ENCODE measurements around the gene ATG16L2. TPM values are rescaled to one million over a fixed set of nuclear protein-coding genes. Genes with fewer than 3 reads are reported as not detected.

The ATG16L2 gene
- total and polyA plus RNA-seq, 2 of the 4 experiments (the other 2 are of a cell fraction), result 1.3 to 12.7 TPM

GRCh38 chr11:72777755-72778278 is 36.4 kb upstream of the ATG16L2 start:
- Histone ChIP-seq H2BK5ac (ENCODE audit: low read depth, low read length, poor library complexity, severe bottlenecking) (no peak overlapping the region), H3K4me2 (ENCODE audit: low read depth, low read length) (no peak overlapping the region), H3K18ac (ENCODE audit: low read depth, low read length) (no peak overlapping the region), H3K9me1 (ENCODE audit: insufficient read depth, low read length) (no peaks in the 10 kb centered on the region; the same call in 1 of the 2 replicates), H3K4ac (ENCODE audit: low read depth, low read length) (no peak overlapping the region; the same call in 1 of the 2 replicates), H3K9me3 (ENCODE audit: control insufficient read depth, insufficient read depth, low read length) (no peaks in the 10 kb centered on the region), H3K36me3 (ENCODE audit: control insufficient read depth, insufficient read depth, low read length) (no peaks in the 10 kb centered on the region), H2BK20ac (ENCODE audit: low read depth, low read length) (no peak overlapping the region), H3K56ac (ENCODE audit: extremely low read depth, insufficient read depth, low read length) (no peak overlapping the region), H2AFZ (replicated peaks; ENCODE audit: low read length, poor library complexity) (no peak overlapping the region), H3K9ac (ENCODE audit: low read depth, low read length) (no peak overlapping the region), H4K91ac (ENCODE audit: insufficient read depth, low read depth, low read length) (no peak overlapping the region), H2BK120ac (ENCODE audit: low read depth, low read length) (no peak overlapping the region), H4K5ac (ENCODE audit: low read depth, low read length) (no peak overlapping the region), H3K27me3 (ENCODE audit: control insufficient read depth, insufficient read depth, low read length) (peaks cover 4% of the 10 kb centered on the region; the same call in 1 of the 2 replicates), H4K8ac (ENCODE audit: low read depth in 2 of 2, low read length in 2 of 2) (no peak overlapping the region), H2AK9ac (replicated peaks; ENCODE audit: low read depth, low read length, poor library complexity) (no peak overlapping the region), H3K23ac (ENCODE audit: low read depth, low read length) (no peak overlapping the region), H3K79me1 (ENCODE audit: low read depth in 1 of 2, low read length in 2 of 2) (0 out of 4 replicates have a peak, but pooled peaks cover 0 to 8% of the 10 kb centered on the region in 2 experiments), H3K4me1 (ENCODE audit: control insufficient read depth, insufficient read depth, low read length) (peaks cover 15% of the 10 kb centered on the region), H4K20me1 (ENCODE audit: insufficient read depth, low read length) (peaks cover 9% of the 10 kb centered on the region; the same call in 1 of the 2 replicates), H3K27ac (ENCODE audit: insufficient read depth, low read length) (no peak overlapping the region), H2BK15ac (ENCODE audit: low read depth, low read length) (no peak overlapping the region), H3K4me3 (ENCODE audit: insufficient read depth, low read depth, low read length) (no peak overlapping the region), H2AK5ac (ENCODE audit: low read depth, low read length) (no peak overlapping the region), H3K14ac (replicated peaks; ENCODE audit: low read depth, low read length) (no peak overlapping the region)
- intact Hi-C loops (cut with micrococcal nuclease), result no loop called here
- dilution Hi-C loops (cut with HindIII; ENCODE audit: low sequenced_read_pairs, unreplicated experiment), result no loop called here
- CTCF ChIA-PET, result no interaction called here
- WGBS, 2 experiments (ENCODE audit: extremely low coverage in 2 of 2, insufficient read length in 1 of 2), result no CpG with 5 or more reads among the region's 5 CpGs
- DNase-seq (no peak), ATAC-seq (ENCODE audit: low read depth) (no peak)
- in situ Hi-C loops (cut with MboI; ENCODE audit: low sequenced_read_pairs), result no loop called here
- no peak for TF ChIP-seq RFX5 (IDR thresholded peaks at IDR 0.05; ENCODE audit: low read depth, low read length)
- no peak for TF ChIP-seq MAZ (IDR thresholded peaks at IDR 0.05; ENCODE audit: borderline replicate concordance, low read depth, low read length)
- no peak for TF ChIP-seq MAFK (IDR thresholded peaks at IDR 0.05; ENCODE audit: low read depth, low read length)
- no peak for TF ChIP-seq NFE2L2 (IDR thresholded peaks at IDR 0.05; ENCODE audit: low read depth, low read length)
- TF ChIP-seq BHLHE40 (IDR thresholded peaks at IDR 0.05; ENCODE audit: low read depth, low read length), result no peak
- no peak for TF ChIP-seq RAD21 (IDR thresholded peaks at IDR 0.05; ENCODE audit: low read length)
- POLR2A ChIA-PET (ENCODE audit: unreplicated experiment), result no interaction called here
- no TSS peak for BruUV-seq (replicated peaks)

Data from IMR-90 (cell line).